ENCODE measurements around the gene HOXD4. TPM values are rescaled to one million over a fixed set of nuclear protein-coding genes. Genes with fewer than 3 reads are reported as not detected.

The HOXD4 gene
- total RNA-seq, 1 donor from 2014 or later, result 1.3 TPM

DNA sequence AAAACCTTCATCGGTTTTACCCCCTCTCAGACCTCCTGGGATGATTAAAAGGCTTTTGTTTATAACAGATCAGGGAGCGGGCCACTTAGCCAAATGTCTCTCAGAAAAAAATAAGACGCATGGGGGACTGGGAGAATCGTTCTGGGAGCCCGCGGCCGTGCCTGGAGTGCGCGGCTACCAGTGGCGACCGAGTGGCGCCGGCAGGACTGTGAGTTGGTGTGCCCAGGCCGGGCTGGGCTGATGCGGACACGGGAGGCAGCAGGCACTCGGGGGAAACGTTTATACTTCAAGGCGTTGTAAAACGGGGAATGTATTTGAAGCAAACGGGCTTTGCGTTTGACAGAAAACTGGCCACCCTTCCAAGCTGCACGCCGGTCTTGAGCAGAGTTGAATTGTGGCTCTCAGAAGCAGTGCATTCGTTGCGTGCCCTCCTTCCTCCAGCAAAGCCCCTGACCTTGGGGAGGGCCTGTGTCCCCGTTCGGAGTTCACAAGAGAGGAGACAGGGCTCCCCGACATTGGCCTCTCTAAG lies 39.4 kb upstream of the HOXD4 start:
- no peak overlapping the region for H3K27ac Mint-ChIP-seq (ENCODE audit: unreplicated experiment)
- peaks cover 6% of the 10 kb centered on the region for H3K9me3 Mint-ChIP-seq
- H3K27me3 Mint-ChIP-seq (ENCODE audit: low read depth), result peaks cover 95% of the 10 kb centered on the region
- peaks cover 4% of the 10 kb centered on the region for H3K4me1 Mint-ChIP-seq
- TF ChIP-seq, protein P1, sequence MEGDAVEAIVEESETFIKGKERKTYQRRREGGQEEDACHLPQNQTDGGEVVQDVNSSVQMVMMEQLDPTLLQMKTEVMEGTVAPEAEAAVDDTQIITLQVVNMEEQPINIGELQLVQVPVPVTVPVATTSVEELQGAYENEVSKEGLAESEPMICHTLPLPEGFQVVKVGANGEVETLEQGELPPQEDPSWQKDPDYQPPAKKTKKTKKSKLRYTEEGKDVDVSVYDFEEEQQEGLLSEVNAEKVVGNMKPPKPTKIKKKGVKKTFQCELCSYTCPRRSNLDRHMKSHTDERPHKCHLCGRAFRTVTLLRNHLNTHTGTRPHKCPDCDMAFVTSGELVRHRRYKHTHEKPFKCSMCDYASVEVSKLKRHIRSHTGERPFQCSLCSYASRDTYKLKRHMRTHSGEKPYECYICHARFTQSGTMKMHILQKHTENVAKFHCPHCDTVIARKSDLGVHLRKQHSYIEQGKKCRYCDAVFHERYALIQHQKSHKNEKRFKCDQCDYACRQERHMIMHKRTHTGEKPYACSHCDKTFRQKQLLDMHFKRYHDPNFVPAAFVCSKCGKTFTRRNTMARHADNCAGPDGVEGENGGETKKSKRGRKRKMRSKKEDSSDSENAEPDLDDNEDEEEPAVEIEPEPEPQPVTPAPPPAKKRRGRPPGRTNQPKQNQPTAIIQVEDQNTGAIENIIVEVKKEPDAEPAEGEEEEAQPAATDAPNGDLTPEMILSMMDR (conservative IDR thresholded peaks at IDR 0.05), result no peak
- H3K4me3 Mint-ChIP-seq, result no peak overlapping the region
- peaks cover 5% of the 10 kb centered on the region for H3K36me3 Mint-ChIP-seq (ENCODE audit: low read depth)
- DNase-seq (ENCODE audit: low read depth, low spot score), result no peak

DNA sequence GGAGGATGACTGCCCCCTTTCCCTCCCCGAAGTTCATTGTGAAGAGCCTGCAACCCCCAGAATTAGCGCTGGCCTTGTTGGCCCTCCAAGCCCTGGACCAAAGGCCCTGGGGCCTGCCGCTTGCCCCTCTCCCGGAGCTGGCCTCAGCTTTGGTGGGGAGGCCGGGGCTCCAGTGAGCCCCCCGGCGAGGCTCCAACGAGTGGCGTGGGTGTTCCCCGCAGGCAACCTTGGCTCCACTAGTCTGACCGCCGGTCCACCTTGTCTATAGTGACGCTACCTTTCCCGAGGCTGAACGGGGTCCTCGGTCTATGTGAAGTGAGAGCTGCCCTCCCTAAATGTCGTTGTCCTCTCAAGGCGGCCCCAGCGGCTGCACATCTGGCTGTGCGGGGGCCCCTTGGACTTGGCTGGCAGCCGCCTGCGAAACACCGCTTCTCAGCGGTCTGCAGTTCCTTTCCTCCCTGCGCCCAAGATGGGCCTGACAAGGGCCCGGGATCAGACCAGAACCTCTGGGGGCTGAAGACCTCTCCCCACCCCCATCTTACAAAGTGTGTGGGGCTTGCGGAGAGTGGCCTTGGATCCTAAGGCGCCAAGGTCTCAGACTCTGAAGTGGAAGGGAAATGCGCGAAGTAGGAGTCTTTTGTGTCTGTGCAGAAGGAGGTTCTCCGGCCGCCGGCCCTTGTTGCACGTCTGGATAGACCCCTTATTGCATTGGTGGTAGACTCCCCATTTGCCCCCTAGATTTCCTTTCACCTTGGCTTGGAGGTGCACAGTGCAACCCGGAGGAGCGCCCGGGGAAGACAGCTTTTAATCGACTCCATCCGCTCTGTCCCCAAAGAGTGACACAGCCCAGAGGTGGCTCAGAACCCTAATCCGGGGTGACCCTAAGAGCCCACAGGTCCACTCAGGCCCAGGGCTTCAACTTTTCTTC lies 38.7 kb upstream of the HOXD4 start:
- H3K4me3 Mint-ChIP-seq, result no peak overlapping the region
- H3K4me1 Mint-ChIP-seq, result peaks cover 4% of the 10 kb centered on the region
- H3K9me3 Mint-ChIP-seq, result peaks cover 7% of the 10 kb centered on the region
- no peak for DNase-seq (ENCODE audit: low read depth, low spot score)
- H3K36me3 Mint-ChIP-seq (ENCODE audit: low read depth), result peaks cover 6% of the 10 kb centered on the region
- TF ChIP-seq, protein P1 (conservative IDR thresholded peaks at IDR 0.05), result no peak
- H3K27ac Mint-ChIP-seq (ENCODE audit: unreplicated experiment), result no peak overlapping the region
- H3K27me3 Mint-ChIP-seq (ENCODE audit: low read depth), result peaks cover 96% of the 10 kb centered on the region

DNA sequence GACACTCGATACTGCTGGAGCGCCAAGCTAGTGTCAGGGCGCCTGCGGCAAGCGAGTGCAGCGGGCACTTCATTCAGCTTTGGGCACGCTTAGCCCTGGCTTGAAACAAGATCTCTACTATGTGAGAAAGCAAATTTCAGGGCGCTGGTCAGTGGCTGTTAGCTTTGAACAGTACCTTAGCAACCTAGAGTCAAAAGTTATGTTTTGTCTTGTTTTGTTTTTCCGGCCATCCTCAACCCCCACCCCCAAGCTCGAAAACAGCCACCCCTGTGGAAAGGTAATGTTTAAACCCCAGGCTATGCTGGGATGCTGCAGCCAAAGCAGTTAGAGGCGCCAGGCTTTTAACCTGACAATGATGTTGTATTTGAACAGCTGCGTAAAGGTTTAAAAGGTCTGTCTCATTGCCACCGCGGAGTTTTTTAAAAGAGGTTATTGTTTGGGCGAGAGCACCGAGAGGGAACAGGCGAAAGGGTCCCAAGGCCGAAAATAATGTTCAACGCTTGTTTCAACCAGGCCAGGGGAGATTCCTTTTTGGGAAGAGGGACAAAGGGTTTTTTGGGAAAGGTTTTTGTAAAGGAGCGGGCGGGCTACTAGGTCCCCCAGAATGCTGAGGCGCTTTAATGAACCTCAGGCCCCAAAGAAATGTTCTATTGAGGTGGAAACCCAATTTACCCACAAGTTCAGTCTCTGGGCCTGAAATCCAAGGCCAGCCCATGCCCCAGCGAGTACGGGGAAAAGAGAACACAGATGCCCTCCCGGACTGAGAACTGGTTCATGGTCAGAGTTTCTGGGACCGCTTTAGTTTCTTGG lies 37.0 kb upstream of the HOXD4 start:
- Mint-ChIP-seq H3K27me3 (ENCODE audit: low read depth) (peaks cover 99% of the 10 kb centered on the region), H3K9me3 (peaks cover 7% of the 10 kb centered on the region), H3K4me1 (peaks cover 3% of the 10 kb centered on the region), H3K36me3 (ENCODE audit: low read depth) (peaks cover 10% of the 10 kb centered on the region), H3K4me3 (no peak overlapping the region), H3K27ac (ENCODE audit: unreplicated experiment) (no peak overlapping the region)
- DNase-seq (ENCODE audit: low read depth, low spot score), result no peak
- TF ChIP-seq, protein P1 (conservative IDR thresholded peaks at IDR 0.05), result no peak

DNA sequence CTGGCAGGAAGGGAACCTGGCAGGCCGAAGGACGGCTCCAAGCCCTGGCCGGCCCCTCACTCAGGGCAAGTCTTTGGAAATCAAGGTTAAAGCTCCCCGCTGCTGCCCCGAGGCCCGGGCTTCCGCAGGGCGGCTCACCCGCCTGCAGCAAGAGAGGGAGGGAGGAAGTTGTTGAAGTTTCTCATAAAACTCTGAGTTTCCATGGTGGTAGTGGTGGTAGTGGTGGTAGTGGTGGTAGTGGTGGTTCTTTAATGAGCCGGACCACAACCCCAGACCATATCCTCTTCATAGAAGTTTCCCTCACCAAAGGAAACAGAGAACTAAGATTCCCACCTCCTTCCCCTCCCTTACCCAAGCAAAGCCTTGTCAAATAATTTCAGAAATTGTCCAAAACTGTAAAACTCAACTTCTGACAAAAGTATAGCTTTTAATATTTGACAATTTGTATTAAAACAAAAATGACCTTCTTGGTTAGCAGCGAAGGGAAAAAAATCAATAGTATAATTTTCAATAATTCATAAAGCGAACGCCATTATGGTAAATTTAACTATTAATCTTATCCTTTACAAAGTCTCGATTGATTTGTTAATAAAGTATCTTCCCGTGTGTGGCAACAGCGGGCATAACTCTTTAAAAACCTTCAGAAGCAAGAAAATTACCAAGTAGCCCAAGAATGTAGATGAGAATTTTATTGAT lies 36.3 kb upstream of the HOXD4 start:
- Mint-ChIP-seq H3K9me3 (peaks cover 7% of the 10 kb centered on the region), H3K4me1 (no peaks in the 10 kb centered on the region), H3K27ac (ENCODE audit: unreplicated experiment) (no peak overlapping the region), H3K36me3 (ENCODE audit: low read depth) (peaks cover 10% of the 10 kb centered on the region), H3K4me3 (no peak overlapping the region), H3K27me3 (ENCODE audit: low read depth) (peaks cover 99% of the 10 kb centered on the region)
- no peak for DNase-seq (ENCODE audit: low read depth, low spot score)
- TF ChIP-seq, protein P1 (conservative IDR thresholded peaks at IDR 0.05), result no peak

Measured in neural crest cell (in vitro differentiated cells).